K562 (cell line): ENCODE results near the gene MSRB2. TPM values are rescaled to one million over a fixed set of nuclear protein-coding genes. Genes with fewer than 3 reads are reported as not detected.

ENCODE experiments used
- ATAC-seq: fragments of 200-7000 bp; cut with Tn5 transposase; 3 replicates; pipeline ENCODE4 v1.9.1; 2020; ENCODE audit warnings: moderate library complexity
- BruUV-seq: library from RNA; stranded (reverse); fragments of 400-500 nt; replicated peaks from 2 replicates; lab custom pipeline; 2021; lab: Mats Ljungman, UMichigan
- CTCF ChIA-PET: fragments of 300-600 bp; formaldehyde crosslinking; extraction: SDS; loops from one replicate; lab custom pipeline; 2021; ENCODE audit warnings: low intra/inter-chr PET ratio; lab: Yijun Ruan, JAX
- POLR2A ChIA-PET: fragments of 300-600, 350-650 bp; sonication (Branson Sonifier 250); formaldehyde crosslinking; extraction: SDS; loops from one replicate; lab custom pipeline; 2021; ENCODE audit warnings: antibody characterized with exemption, inconsistent platforms; lab: Yijun Ruan, JAX
- DNase-seq, 4 experiments: peaks; one replicate each; pipeline versions ENCODE4 v3.0.0 to v3.0.0-alpha.2; 2011 to 2018; ENCODE audit warnings: low spot score in 3 of 4, mixed read lengths in 3 of 4; ENCODE audit errors: extremely low read depth in 1 of 4
- FAIRE-seq: peaks from 2 replicates; lab custom pipeline; 2011; peaks lifted over from hg19 to GRCh38; lab: Jason Lieb, UNC
- H2AFZ ChIP-seq: 2 replicates; pipeline ENCODE4 v1.6.0; 2011; ENCODE audit warnings: low read depth, low read length, control low read depth, inconsistent platforms
- H3K27ac ChIP-seq: fragments of 200-600 bp; 3 replicates; pipeline ENCODE4 v1.8.0; 2011; ENCODE audit warnings: low read depth, mild to moderate bottlenecking, control low read depth, inconsistent platforms, low read length, moderate library complexity, mixed read lengths; ENCODE audit errors: extremely low read depth
- H3K27me3 ChIP-seq, 2 experiments: fragments of 300-600 bp in 1 of 2; 2 replicates in 1 of 2; 3 replicates in 1 of 2; pipeline versions ENCODE4 v1.6.0 to v1.8.0; 2011; ENCODE audit warnings: inconsistent platforms in 2 of 2, low read length in 2 of 2, mild to moderate bottlenecking in 1 of 2, mixed read lengths in 1 of 2, moderate library complexity in 1 of 2; ENCODE audit not compliant: control insufficient read depth in 2 of 2, insufficient read depth in 2 of 2
- H3K36me3 ChIP-seq: fragments of 300-600 bp; 3 replicates; pipeline ENCODE4 v1.8.0; 2011; ENCODE audit warnings: mild to moderate bottlenecking, low read length, inconsistent platforms; ENCODE audit not compliant: control insufficient read depth, insufficient read depth
- H3K4me1 ChIP-seq, 2 experiments: fragments of 200-600 bp in 1 of 2; replicated peaks in 1 of 2; 2 replicates in 1 of 2; 3 replicates in 1 of 2; pipeline versions ENCODE4 v1.5.1 to v1.8.0; 2011; ENCODE audit warnings: inconsistent platforms in 2 of 2, low read length in 2 of 2, mild to moderate bottlenecking in 1 of 2, mixed read lengths in 1 of 2, moderate library complexity in 1 of 2; ENCODE audit not compliant: control insufficient read depth in 2 of 2, insufficient read depth in 2 of 2
- H3K4me2 ChIP-seq: 2 replicates; pipeline ENCODE4 v1.6.1; 2011; ENCODE audit warnings: low read length, control low read depth, inconsistent platforms, mixed read lengths; ENCODE audit not compliant: insufficient read depth
- H3K4me3 ChIP-seq: fragments of 200-600 bp; sonication (generic), shearing (Covaris generic); 2 replicates; pipeline ENCODE4 v1.5.1; 2016; ENCODE audit warnings: control low read depth, inconsistent platforms
- H3K79me2 ChIP-seq: fragments of 200-600 bp; 3 replicates; pipeline ENCODE4 v1.8.0; 2011; ENCODE audit warnings: low read length, inconsistent platforms; ENCODE audit not compliant: control insufficient read depth, insufficient read depth
- H3K9ac ChIP-seq, 2 experiments: 2 replicates each; pipeline versions ENCODE4 v1.6.0 to v1.6.1; 2011; ENCODE audit warnings: low read depth in 2 of 2, low read length in 2 of 2, control low read depth in 1 of 2, inconsistent platforms in 1 of 2, mild to moderate bottlenecking in 1 of 2, mixed read lengths in 1 of 2; ENCODE audit not compliant: insufficient read depth in 1 of 2
- H3K9me1 ChIP-seq: one replicate; pipeline ENCODE4 v1.6.0; 2011; ENCODE audit warnings: inconsistent platforms, mild to moderate bottlenecking, low read length, moderate library complexity; ENCODE audit not compliant: control insufficient read depth, insufficient read depth
- H3K9me3 ChIP-seq: replicated peaks from 2 replicates; pipeline ENCODE4 v1.5.1; 2011; ENCODE audit warnings: low read depth, low read length, inconsistent platforms; ENCODE audit not compliant: control insufficient read depth, insufficient read depth
- H4K20me1 ChIP-seq: replicated peaks from 2 replicates; pipeline ENCODE4 v1.6.1; 2011; ENCODE audit warnings: low read length, inconsistent platforms, mixed read lengths; ENCODE audit not compliant: control insufficient read depth, insufficient read depth
- CBFA2T3 ChIP-seq: fragments of 450-650 bp; IDR thresholded peaks from 2 replicates; pipeline ENCODE4 v1.6.1; 2017
- CTCFL ChIP-seq: IDR thresholded peaks from 2 replicates; pipeline ENCODE4 v1.6.1; 2011; ENCODE audit warnings: borderline replicate concordance, low read depth, mild to moderate bottlenecking, moderate library complexity, low read length; ENCODE audit not compliant: insufficient read depth, poor library complexity, severe bottlenecking
- KAT8 ChIP-seq: fragments of 450-650 bp; IDR thresholded peaks from 2 replicates; pipeline ENCODE4 v1.6.1; 2016; ENCODE audit warnings: low read depth, mild to moderate bottlenecking
- RBM39 ChIP-seq: fragments of 200-400 bp; formaldehyde crosslinking; optimal IDR thresholded peaks from 2 replicates; pipeline ENCODE3; 2018; ENCODE audit warnings: low read depth, low read length
- SREBF2 ChIP-seq: sonication (generic); formaldehyde crosslinking; IDR thresholded peaks from 2 replicates; pipeline ENCODE4 v1.4.0; 2020; ENCODE audit warnings: mild to moderate bottlenecking, missing genetic modification reagents
- SUPT5H ChIP-seq: fragments of 450-650 bp; IDR thresholded peaks from 2 replicates; pipeline ENCODE4 v1.6.1; 2016
- TRIM25 ChIP-seq: fragments of 450-650 bp; IDR thresholded peaks from 2 replicates; pipeline ENCODE4 v1.7.0; 2016; ENCODE audit warnings: borderline replicate concordance
- ZBTB8A ChIP-seq: fragments of 450-650 bp; IDR thresholded peaks from 2 replicates; pipeline ENCODE4 v1.6.1; 2018; ENCODE audit warnings: mild to moderate bottlenecking, moderate library complexity; ENCODE audit not compliant: partially characterized antibody
- ZNF280B ChIP-seq: fragments of 250-450 bp; sonication (Bioruptor Pico); IDR thresholded peaks from 2 replicates; pipeline ENCODE4 v1.5.1; 2021; ENCODE audit warnings: mild to moderate bottlenecking
- ZNF592 ChIP-seq: fragments of 450-650 bp; IDR thresholded peaks from 2 replicates; pipeline ENCODE4 v1.6.1; 2017; ENCODE audit warnings: antibody characterized with exemption, mild to moderate bottlenecking
- WGBS: fragments of 100-300 bp; shearing (Covaris generic); methylation state at CpG from one replicate; pipeline ENCODE4 v1.1.6; 2016; ENCODE audit warnings: low coverage, mixed read lengths; ENCODE audit not compliant: insufficient coverage; ENCODE audit errors: missing lambda C conversion rate; 5-methylcytosine and 5-hydroxymethylcytosine counted together
- in situ Hi-C: fragments of 300-500 bp; cut with MboI; formaldehyde crosslinking; loops from 4 replicates; pipeline ENCODE4 v1.15.0; 2018; ENCODE audit warnings: inconsistent platforms, mixed read lengths
- intact Hi-C: fragments of 100-400 bp; cut with micrococcal nuclease; formaldehyde crosslinking; loops from 2 replicates; pipeline ENCODE4 v1.14.2; 2022
- polyA plus RNA-seq, 8 experiments: library from polyadenylated mRNA; depleted of rRNA in 4 of 8; stranded (reverse) in 5 of 8; unstranded in 3 of 8; fragments of >200 nt; fragmentation: Nextera tagmentation in 2 of 8; fragmentation: Illumina TruSeq in 1 of 8; extraction: Ambion mirVana in 2 of 8; extraction: Trizol in 1 of 8; gene quantifications; 2 replicates each; pipeline versions ENCODE4 v1.2.1 to v1.2.3, GENCODE V29; 2011 to 2014; ENCODE audit warnings: inconsistent platforms in 1 of 8, missing spikeins in 1 of 8
- total RNA-seq, 7 experiments: library from RNA; depleted of rRNA in 6 of 7; stranded (reverse); fragments of >200 nt in 6 of 7; fragmentation: Illumina TruSeq in 2 of 7; extraction: Trizol in 2 of 7; gene quantifications; 2 replicates each; pipeline versions ENCODE4 v1.2.1 to v1.2.3, GENCODE V29; 2011 to 2021; ENCODE audit warnings: low replicate concordance in 1 of 7

The MSRB2 gene
- total and polyA plus RNA-seq, 9 of the 15 experiments (the other 6 are each of a cell fraction or from before 2014, with no cell fraction given): 1.5 to 22.3 (median 5.9) TPM

DNA sequence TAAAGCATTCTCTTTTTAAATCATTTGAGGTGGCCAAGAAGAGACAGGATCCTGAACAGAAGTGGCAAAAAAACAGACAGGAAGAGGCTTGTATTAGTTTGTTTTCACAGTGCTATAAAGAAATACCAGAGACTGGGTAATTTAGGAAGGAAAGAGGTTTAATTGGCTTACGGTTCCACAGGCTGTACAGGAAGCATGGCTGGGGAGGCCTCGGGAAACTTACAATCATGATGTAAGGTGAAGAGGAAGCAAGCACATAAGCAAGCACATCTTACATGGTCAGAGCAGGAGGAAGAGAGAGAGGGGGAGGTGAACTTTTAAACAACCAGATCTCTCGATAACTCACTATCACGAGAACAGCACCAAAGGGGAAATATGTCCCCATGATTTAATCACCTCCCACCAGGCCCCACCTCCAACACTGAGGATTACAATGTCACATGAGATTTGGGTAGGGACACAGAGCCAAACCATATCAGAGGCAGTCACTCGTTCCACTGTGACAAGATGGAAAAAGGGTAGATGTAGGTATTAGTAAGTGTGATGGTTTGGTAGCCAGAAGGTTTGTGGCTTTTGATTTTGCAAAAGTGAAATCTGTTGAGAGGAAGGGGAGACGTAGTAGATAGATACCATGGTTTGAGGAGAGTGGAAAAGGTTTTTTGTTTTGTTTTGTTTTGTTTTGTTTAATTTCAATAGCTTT is 5.1 kb downstream of the MSRB2 start:
- POLR2A ChIA-PET: interaction anchor here (0.9 kb wide), 1 partner anchor 10 kb away, joined by 4 read pairs; no protein-coding TSS in a partner anchor
- H3K9me1 ChIP-seq: no peaks in the 10 kb centered on the region
- ATAC-seq (no peak), DNase-seq (peak in 1 of 4 experiments; percentile 18), FAIRE-seq (no peak)
- H3K4me3 ChIP-seq: no peak overlapping the region
- CTCF ChIA-PET: no interaction called here
- peaks cover 8 to 17% of the 10 kb centered on the region in 2 experiments; a peak in 4 of 5 replicates for H3K4me1 ChIP-seq
- BruUV-seq: no TSS peak
- H3K27ac ChIP-seq: no peak overlapping the region
- no peaks in the 10 kb centered on the region for H4K20me1 ChIP-seq
- no peak overlapping the region; the same call in 1 of the 2 replicates for H3K4me2 ChIP-seq
- H3K9me3 ChIP-seq: no peaks in the 10 kb centered on the region; the same call in 1 of the 2 replicates
- in situ Hi-C loops (no loop called here), intact Hi-C loops (no loop called here)
- H2AFZ ChIP-seq: 0 out of 2 replicates have a peak overlapping the region, but pooled peaks have one; percentile 12
- no peaks in the 10 kb centered on the region for H3K36me3 ChIP-seq
- no peaks in the 10 kb centered on the region for H3K27me3 ChIP-seq
- peaks cover 18% of the 10 kb centered on the region for H3K79me2 ChIP-seq
- H3K9ac ChIP-seq: no peak overlapping the region
- 24% methylated on average over 5 of the region's 6 CpGs for WGBS
- no peak for TF ChIP-seq KAT8
- TF ChIP-seq SUPT5H: no peak
- TF ChIP-seq ZNF280B (CRISPR knock-in tag): no peak
- TF ChIP-seq TRIM25: no peak
- TF ChIP-seq RBM39: no peak
- no peak for TF ChIP-seq ZNF592
- peak; percentile 23; the same call in 1 of the 2 replicates for TF ChIP-seq CBFA2T3
- no peak for TF ChIP-seq ZBTB8A
- no peak for TF ChIP-seq SREBF2
- no peak for TF ChIP-seq CTCFL
